SU-DHL-6 (cell line): ENCODE measurements around the gene OR5A2.

Experiments used
- EZH2phosphoT487 ChIP-seq: fragments of 200-600 bp; sonication (generic), shearing (Covaris generic); conservative IDR thresholded peaks from 2 replicates; pipeline ENCODE4 v1.6.1; 2018; ENCODE audit warnings: mild to moderate bottlenecking, antibody characterized with exemption, low read length, moderate library complexity, mixed read lengths
- TF ChIP-seq, protein P1 (sequence below): fragments of 200-600 bp; sonication (generic); IDR thresholded peaks from one replicate; pipeline ENCODE4 v1.5.1; 2017; ENCODE audit warnings: antibody characterized with exemption, mild to moderate bottlenecking, low read length, moderate library complexity; ENCODE audit not compliant: insufficient read depth, poor library complexity, severe bottlenecking

GRCh38 chr11:59401262-59401552 lies 25.0 kb downstream of the OR5A2 start:
- TF ChIP-seq, protein P1, sequence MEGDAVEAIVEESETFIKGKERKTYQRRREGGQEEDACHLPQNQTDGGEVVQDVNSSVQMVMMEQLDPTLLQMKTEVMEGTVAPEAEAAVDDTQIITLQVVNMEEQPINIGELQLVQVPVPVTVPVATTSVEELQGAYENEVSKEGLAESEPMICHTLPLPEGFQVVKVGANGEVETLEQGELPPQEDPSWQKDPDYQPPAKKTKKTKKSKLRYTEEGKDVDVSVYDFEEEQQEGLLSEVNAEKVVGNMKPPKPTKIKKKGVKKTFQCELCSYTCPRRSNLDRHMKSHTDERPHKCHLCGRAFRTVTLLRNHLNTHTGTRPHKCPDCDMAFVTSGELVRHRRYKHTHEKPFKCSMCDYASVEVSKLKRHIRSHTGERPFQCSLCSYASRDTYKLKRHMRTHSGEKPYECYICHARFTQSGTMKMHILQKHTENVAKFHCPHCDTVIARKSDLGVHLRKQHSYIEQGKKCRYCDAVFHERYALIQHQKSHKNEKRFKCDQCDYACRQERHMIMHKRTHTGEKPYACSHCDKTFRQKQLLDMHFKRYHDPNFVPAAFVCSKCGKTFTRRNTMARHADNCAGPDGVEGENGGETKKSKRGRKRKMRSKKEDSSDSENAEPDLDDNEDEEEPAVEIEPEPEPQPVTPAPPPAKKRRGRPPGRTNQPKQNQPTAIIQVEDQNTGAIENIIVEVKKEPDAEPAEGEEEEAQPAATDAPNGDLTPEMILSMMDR, result no peak
- TF ChIP-seq EZH2phosphoT487, result no peak
